Mammary epithelial cell (primary cell): Measurements from ENCODE around the gene TDO2.

ENCODE experiments used
- CTCF ChIP-seq, 2 donors: IDR thresholded peaks in 1 of 2; conservative IDR thresholded peaks in 1 of 2; 2 replicates each; pipeline ENCODE4 v1.5.1; 2011 to 2012; ENCODE audit warnings: inconsistent platforms in 2 of 2, low read length in 2 of 2, mild to moderate bottlenecking in 2 of 2, control low read depth in 1 of 2, low read depth in 1 of 2; ENCODE audit not compliant: insufficient read depth in 1 of 2; ENCODE audit errors: extremely low read depth in 1 of 2
- EZH2 ChIP-seq: IDR thresholded peaks from 2 replicates; pipeline ENCODE4 v1.6.1; 2012; ENCODE audit warnings: low read length, inconsistent platforms, borderline replicate concordance

- TF ChIP-seq CTCF (conservative IDR thresholded peaks at IDR 0.05 in 1 of 2, IDR thresholded peaks at IDR 0.05 in 1 of 2; ENCODE audit: extremely low read depth in 1 of 2, insufficient read depth in 1 of 2, low read depth in 1 of 2, low read length in 2 of 2) (no peak), EZH2 (no peak)
Observed at GRCh38 chr4:155903453-155903852, at the start of gene TDO2.
